Liver (tissue), 9 donors: Measurements from ENCODE around the gene RAB17. TPM values are rescaled to one million over a fixed set of nuclear protein-coding genes. Genes with fewer than 3 reads are reported as not detected.
A peak's percentile ranks its signal among the peaks of the same experiment; 100 is the strongest.

Source experiments
- DNase-seq: peaks from one replicate; pipeline ENCODE4 v3.0.0-alpha.2; 2017; ENCODE audit warnings: low spot score
- H3K27ac ChIP-seq, 2 donors: one replicate each; pipeline ENCODE4 v1.7.0; 2013; ENCODE audit warnings: inconsistent platforms in 2 of 2, low read length in 2 of 2, control low read depth in 1 of 2, low read depth in 1 of 2, mild to moderate bottlenecking in 1 of 2
- H3K27me3 ChIP-seq, 4 donors: one replicate each; pipeline versions ENCODE4 v1.6.1 to v1.7.0; 2013; ENCODE audit warnings: low read length in 3 of 4, inconsistent platforms in 1 of 4, mild to moderate bottlenecking in 1 of 4, moderate library complexity in 1 of 4; ENCODE audit not compliant: control insufficient read depth in 4 of 4, insufficient read depth in 4 of 4
- H3K36me3 ChIP-seq, 4 donors: one replicate each; pipeline versions ENCODE4 v1.6.1 to v1.7.0; 2013; ENCODE audit warnings: low read length in 3 of 4, mild to moderate bottlenecking in 3 of 4, low read depth in 1 of 4, moderate library complexity in 1 of 4; ENCODE audit not compliant: control insufficient read depth in 4 of 4, insufficient read depth in 3 of 4
- H3K4me1 ChIP-seq, 4 donors: one replicate each; pipeline versions ENCODE4 v1.6.1 to v1.7.0; 2013; ENCODE audit warnings: low read length in 3 of 4, mild to moderate bottlenecking in 3 of 4, moderate library complexity in 1 of 4; ENCODE audit not compliant: control insufficient read depth in 4 of 4, insufficient read depth in 4 of 4
- H3K4me3 ChIP-seq, 3 donors: one replicate each; pipeline versions ENCODE4 v1.6.1 to v1.7.0; 2013; ENCODE audit warnings: low read length in 3 of 3, control low read depth in 1 of 3, low read depth in 1 of 3, mild to moderate bottlenecking in 1 of 3
- H3K9ac ChIP-seq, 2 donors: one replicate each; pipeline ENCODE4 v1.7.0; 2013; ENCODE audit warnings: low read length in 2 of 2, mild to moderate bottlenecking in 2 of 2, moderate library complexity in 2 of 2, control low read depth in 1 of 2, low read depth in 1 of 2
- H3K9me3 ChIP-seq, 4 donors: one replicate each; pipeline versions ENCODE4 v1.6.1 to v1.7.0; 2013; ENCODE audit warnings: low read length in 3 of 4; ENCODE audit not compliant: control insufficient read depth in 4 of 4
- CTCF ChIP-seq: fragments of 150-350 bp; IDR thresholded peaks from 2 replicates; pipeline ENCODE4 v1.5.1; 2017; ENCODE audit warnings: improper control_type of control experiment, low read depth, low read length; ENCODE audit not compliant: missing input control
- EGR1 ChIP-seq, 2 donors: IDR thresholded peaks; 2 replicates each; pipeline ENCODE4 v1.6.1; 2016 to 2018; ENCODE audit warnings: antibody characterized with exemption in 2 of 2, low read depth in 2 of 2
- FOXA1 ChIP-seq: IDR thresholded peaks from 2 replicates; pipeline ENCODE4 v1.6.1; 2016; ENCODE audit warnings: antibody characterized with exemption
- HNF4G ChIP-seq: IDR thresholded peaks from 2 replicates; pipeline ENCODE4 v1.6.1; 2016; ENCODE audit warnings: antibody characterized with exemption
- JUND ChIP-seq, 2 donors: IDR thresholded peaks; 2 replicates each; pipeline ENCODE4 v1.6.1; 2016; ENCODE audit warnings: antibody characterized with exemption in 2 of 2
- MAX ChIP-seq: IDR thresholded peaks from 2 replicates; pipeline ENCODE4 v1.6.1; 2016; ENCODE audit warnings: antibody characterized with exemption
- NR2F2 ChIP-seq: IDR thresholded peaks from 2 replicates; pipeline ENCODE4 v1.6.1; 2016; ENCODE audit warnings: antibody characterized with exemption
- REST ChIP-seq: IDR thresholded peaks from 2 replicates; pipeline ENCODE4 v1.6.1; 2016; ENCODE audit warnings: antibody characterized with exemption, mild to moderate bottlenecking
- RXRA ChIP-seq, 2 donors: IDR thresholded peaks; 2 replicates each; pipeline ENCODE4 v1.6.1; 2017 to 2018; ENCODE audit warnings: antibody characterized with exemption in 2 of 2, mild to moderate bottlenecking in 1 of 2
- SP1 ChIP-seq: IDR thresholded peaks from 2 replicates; pipeline ENCODE4 v1.6.1; 2018; ENCODE audit warnings: antibody characterized with exemption, mild to moderate bottlenecking
- TAF1 ChIP-seq: conservative IDR thresholded peaks from 2 replicates; pipeline ENCODE4 v1.6.1; 2016; ENCODE audit warnings: antibody characterized with exemption, mild to moderate bottlenecking
- YY1 ChIP-seq: IDR thresholded peaks from 2 replicates; pipeline ENCODE4 v1.6.1; 2016; ENCODE audit warnings: antibody characterized with exemption, mild to moderate bottlenecking
- ZBTB33 ChIP-seq: IDR thresholded peaks from 2 replicates; pipeline ENCODE4 v1.6.1; 2016; ENCODE audit warnings: antibody characterized with exemption
- WGBS: extraction: QIAGEN DNeasy Blood & Tissue Kit; methylation state at CpG from one replicate; pipeline ENCODE4 v1.1.7; 2013; 5-methylcytosine and 5-hydroxymethylcytosine counted together
- polyA plus RNA-seq, 2 donors: library from polyadenylated mRNA; stranded (reverse) in 1 of 2; unstranded in 1 of 2; fragments of 200-250 nt in 1 of 2; fragments of >200 nt in 1 of 2; fragmentation: Nextera tagmentation in 1 of 2; extraction: Ambion mirVana in 1 of 2; gene quantifications; one replicate each; pipeline versions ENCODE4 v1.2.1 to v1.2.3, GENCODE V29; 2013 to 2015
- total RNA-seq, 2 donors: library from RNA; depleted of rRNA; stranded (reverse); fragments of >200 nt; gene quantifications; one replicate each; pipeline ENCODE4 v1.2.3, GENCODE V29; 2014
- donor health status: healthy.
- donor health status: healthy.
- donor health status: healthy.
- donor health status: healthy.
- donor health status: healthy.

Gene RAB17
- total and polyA plus RNA-seq, 4 donors, result 17.8 to 96.5 (median 74.9) TPM

- Histone ChIP-seq H3K36me3 (peaks cover 0 to 4% (median 0%) of the 10 kb centered on the region in 4 donors), H3K27me3 (no peaks in the 10 kb centered on the region), H3K9me3 (no peaks in the 10 kb centered on the region), H3K4me3 (no peak overlapping the region), H3K9ac (no peak overlapping the region), H3K27ac (peak overlapping the region; percentile 34 to 69), H3K4me1 (peaks cover 11 to 31% (median 22%) of the 10 kb centered on the region in 4 donors)
- DNase-seq, result no peak
- WGBS, result 32% methylated on average over 6 of the region's 6 CpGs
- no peak for TF ChIP-seq JUND (IDR thresholded peaks at IDR 0.05)
- no peak for TF ChIP-seq FOXA1
- TF ChIP-seq RXRA (IDR thresholded peaks at IDR 0.05), result no peak
- TF ChIP-seq TAF1, result no peak
- no peak for TF ChIP-seq REST
Observed at GRCh38 chr2:237540823-237541222, 49.7 kb downstream of the RAB17 start.

GRCh38 chr2:237540223-237540775 lies 50.2 kb downstream of the RAB17 start:
- H3K4me1 ChIP-seq, result peaks cover 11 to 31% (median 22%) of the 10 kb centered on the region in 4 donors
- no peaks in the 10 kb centered on the region for H3K36me3 ChIP-seq
- H3K9ac ChIP-seq, result no peak overlapping the region
- H3K4me3 ChIP-seq, result no peak overlapping the region
- H3K27me3 ChIP-seq, result no peaks in the 10 kb centered on the region
- TF ChIP-seq FOXA1 (no peak), SP1 (no peak), HNF4G (no peak), NR2F2 (no peak), EGR1 (IDR thresholded peaks at IDR 0.05; ENCODE audit: low read depth in 2 of 2) (no peak), TAF1 (no peak), ZBTB33 (no peak), MAX (no peak), YY1 (no peak), CTCF (no peak), JUND (IDR thresholded peaks at IDR 0.05) (no peak)
- H3K9me3 ChIP-seq, result no peaks in the 10 kb centered on the region
- peak overlapping the region; percentile 34 to 69 for H3K27ac ChIP-seq
- no peak for DNase-seq
- WGBS, result 91% methylated on average over 13 of the region's 13 CpGs
